Esophagus muscularis mucosa (tissue), 3 donors: ENCODE results near the gene RSAD1.

Source experiments
- POLR2A ChIP-seq: fragments of 450-650 bp; IDR thresholded peaks from one replicate; pipeline ENCODE4 v1.6.1; 2017; ENCODE audit warnings: antibody characterized with exemption, moderate library complexity, mild to moderate bottlenecking, low read depth
- TF ChIP-seq, protein P1 (sequence below), 3 experiments: fragments of 200-600 bp in 2 of 3; fragments of 450-650 bp in 1 of 3; sonication (generic) in 2 of 3; IDR thresholded peaks; one replicate each; pipeline ENCODE4 v1.5.1; 2017 to 2019; ENCODE audit warnings: antibody characterized with exemption in 3 of 3, mild to moderate bottlenecking in 2 of 3, moderate library complexity in 1 of 3

DNA sequence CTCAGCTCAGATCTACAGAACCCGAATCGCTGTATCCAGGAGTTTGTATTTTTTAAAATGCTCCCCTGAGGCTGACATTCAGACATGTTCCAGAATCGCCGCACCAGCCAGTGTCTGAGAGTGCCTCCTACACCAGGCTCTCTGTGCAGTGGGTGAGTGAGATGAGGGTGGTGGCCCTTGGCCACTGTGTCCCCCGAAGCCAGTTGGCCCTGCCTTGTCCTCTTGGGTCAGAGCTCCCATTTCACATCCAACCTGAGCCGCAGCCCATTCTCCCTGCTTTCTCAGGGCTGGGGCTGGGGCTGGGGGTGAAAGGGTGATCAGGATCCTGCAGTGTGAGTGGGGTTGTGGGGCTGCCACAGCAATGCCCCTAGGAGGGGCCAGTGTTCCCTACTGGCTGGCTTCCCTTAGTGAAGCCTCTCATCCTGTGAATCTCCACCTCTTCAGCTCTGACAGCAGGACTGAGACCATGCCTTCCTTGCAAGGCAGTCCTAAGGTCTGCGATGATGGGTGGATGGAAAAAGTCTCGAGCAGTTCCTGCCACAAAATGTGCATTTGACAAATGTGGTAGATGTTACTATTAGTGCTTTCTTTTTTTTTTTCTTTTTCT, 16.7 kb downstream of the RSAD1 start:
- TF ChIP-seq, protein P1, sequence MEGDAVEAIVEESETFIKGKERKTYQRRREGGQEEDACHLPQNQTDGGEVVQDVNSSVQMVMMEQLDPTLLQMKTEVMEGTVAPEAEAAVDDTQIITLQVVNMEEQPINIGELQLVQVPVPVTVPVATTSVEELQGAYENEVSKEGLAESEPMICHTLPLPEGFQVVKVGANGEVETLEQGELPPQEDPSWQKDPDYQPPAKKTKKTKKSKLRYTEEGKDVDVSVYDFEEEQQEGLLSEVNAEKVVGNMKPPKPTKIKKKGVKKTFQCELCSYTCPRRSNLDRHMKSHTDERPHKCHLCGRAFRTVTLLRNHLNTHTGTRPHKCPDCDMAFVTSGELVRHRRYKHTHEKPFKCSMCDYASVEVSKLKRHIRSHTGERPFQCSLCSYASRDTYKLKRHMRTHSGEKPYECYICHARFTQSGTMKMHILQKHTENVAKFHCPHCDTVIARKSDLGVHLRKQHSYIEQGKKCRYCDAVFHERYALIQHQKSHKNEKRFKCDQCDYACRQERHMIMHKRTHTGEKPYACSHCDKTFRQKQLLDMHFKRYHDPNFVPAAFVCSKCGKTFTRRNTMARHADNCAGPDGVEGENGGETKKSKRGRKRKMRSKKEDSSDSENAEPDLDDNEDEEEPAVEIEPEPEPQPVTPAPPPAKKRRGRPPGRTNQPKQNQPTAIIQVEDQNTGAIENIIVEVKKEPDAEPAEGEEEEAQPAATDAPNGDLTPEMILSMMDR (IDR thresholded peaks at IDR 0.05): no peak
- TF ChIP-seq POLR2A: no peak
